ENCODE data around the gene MSI2. TPM values are rescaled to one million over a fixed set of nuclear protein-coding genes. Genes with fewer than 3 reads are reported as not detected.
A peak's percentile ranks its signal among the peaks of the same experiment; 100 is the strongest.

MSI2 gene
- total RNA-seq, 2 experiments from 2014 or later, result 117 to 120 TPM

DNA sequence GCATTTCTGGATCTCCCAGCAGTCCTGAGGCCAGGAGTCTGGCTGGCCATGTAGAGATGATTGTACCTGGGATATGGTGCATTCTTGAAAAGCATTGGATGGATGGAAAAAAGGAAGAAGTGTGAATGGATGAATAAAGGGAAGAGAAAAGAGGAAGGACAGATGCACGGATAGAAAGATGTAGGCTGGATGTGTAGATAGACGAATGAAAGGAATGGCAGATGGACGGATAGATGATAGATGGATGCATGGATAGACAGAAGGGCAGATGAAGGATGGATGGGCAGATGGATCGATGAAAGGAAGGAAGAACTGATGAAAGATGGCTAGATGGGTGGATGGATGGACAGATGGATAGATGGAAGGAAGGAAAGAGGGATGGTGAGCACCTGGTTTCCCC lies 210.9 kb downstream of the MSI2 start:
- Mint-ChIP-seq H3K9me3 (ENCODE audit: low read depth) (no peaks in the 10 kb centered on the region), H3K27ac (no peak overlapping the region), H3K4me3 (no peak overlapping the region), H3K36me3 (peaks cover 3% of the 10 kb centered on the region), H3K4me1 (peaks cover 24% of the 10 kb centered on the region), H3K27me3 (no peaks in the 10 kb centered on the region)
- CTCF ChIA-PET, result no interaction called here
- no peak for DNase-seq
- ATAC-seq, result no peak

DNA sequence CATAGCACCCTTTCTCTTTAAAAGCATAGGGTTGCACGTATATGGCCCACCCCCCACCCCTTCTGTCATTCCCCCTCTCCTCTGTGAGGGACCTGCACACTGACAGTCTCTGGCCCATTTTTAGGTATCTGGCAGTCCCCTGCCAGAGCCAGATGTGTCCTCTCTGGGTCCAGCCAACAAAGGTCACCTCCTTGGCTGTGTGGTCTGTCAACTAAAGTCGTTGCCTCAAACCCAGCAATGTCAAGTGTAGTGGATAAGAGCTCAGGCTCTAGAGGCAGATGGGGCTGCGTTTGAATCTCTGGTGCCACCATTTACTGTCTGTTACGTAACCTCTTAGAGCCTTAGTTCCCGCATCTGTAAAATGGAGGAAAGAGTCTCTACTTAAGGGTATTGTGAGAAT lies 211.5 kb downstream of the MSI2 start:
- ATAC-seq, result no peak

DNA sequence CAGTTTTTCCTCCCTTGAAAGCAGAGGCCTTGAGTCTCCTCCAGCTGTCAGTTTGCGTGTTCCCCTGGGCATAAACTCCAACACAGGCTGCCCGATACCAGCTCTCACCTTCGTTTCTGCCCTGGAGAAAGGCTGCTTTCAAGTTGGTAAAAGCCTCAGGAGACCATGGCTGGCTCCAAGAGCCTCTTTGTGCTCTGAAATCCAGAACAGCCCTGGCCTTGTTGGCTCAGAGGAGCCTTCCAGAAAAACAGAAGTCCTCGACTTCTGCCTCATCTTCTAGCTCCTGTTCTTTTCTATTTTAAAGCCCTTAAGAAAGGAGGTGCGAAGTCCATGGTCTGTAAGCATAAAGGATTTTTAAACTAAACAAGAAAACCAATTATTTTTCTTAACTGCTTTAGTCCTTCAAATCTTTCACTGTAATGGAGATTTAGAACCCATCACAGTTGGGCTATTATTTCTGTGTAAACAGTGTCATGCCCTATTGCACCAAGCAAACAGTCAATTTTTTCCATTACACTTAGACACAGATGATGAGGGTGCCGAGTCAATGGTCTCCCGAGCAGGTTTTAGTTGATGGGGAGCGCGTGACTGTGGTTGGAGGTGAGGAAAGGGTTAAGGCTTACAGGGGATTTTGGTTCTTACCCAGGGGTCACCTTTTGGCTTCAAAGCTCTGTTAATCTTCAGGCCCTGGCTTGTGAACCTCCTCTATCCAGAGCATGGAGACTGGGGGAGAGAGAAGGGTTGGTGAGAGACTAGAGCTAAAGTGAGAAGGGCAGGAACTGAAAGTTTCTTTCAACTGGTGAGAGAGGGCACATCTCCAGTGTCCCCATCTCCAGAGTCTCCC lies 212.8 kb downstream of the MSI2 start:
- peak; percentile 36 for ATAC-seq

More for the DNA sequence above, 211.5 kb downstream of the MSI2 start:
- Mint-ChIP-seq H3K9me3 (ENCODE audit: low read depth) (no peaks in the 10 kb centered on the region), H3K27ac (no peak overlapping the region), H3K36me3 (peaks cover 3% of the 10 kb centered on the region), H3K4me3 (no peak overlapping the region), H3K4me1 (peaks cover 18% of the 10 kb centered on the region), H3K27me3 (no peaks in the 10 kb centered on the region)
- no peak for DNase-seq
- CTCF ChIA-PET, result no interaction called here

DNA sequence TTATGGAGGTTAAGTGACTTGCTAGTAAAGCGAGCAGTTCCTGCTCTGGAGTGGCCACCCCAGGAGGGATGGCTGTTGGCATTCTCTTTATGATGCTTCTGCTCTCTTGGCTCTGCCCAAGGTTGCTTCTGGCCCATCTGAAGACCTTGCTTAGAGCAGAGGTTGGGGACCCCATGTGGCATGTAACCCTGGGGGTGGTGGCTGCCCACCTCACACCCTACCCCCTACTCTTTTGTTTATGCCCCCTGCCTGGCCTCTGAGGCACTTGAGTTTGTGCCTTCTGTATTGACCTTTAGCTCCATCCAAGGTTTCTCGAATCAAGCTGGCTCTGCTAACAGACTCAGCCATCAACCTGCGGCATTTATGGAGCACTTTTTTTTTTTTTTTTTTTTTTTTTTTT lies 214.6 kb downstream of the MSI2 start:
- CTCF ChIA-PET, result interaction anchor here (1.7 kb wide), 1 partner anchor 16 kb away, joined by 4 read pairs; no protein-coding TSS in a partner anchor
- Mint-ChIP-seq H3K4me1 (peaks cover 3% of the 10 kb centered on the region), H3K36me3 (no peaks in the 10 kb centered on the region), H3K27me3 (no peaks in the 10 kb centered on the region), H3K27ac (no peak overlapping the region), H3K9me3 (ENCODE audit: low read depth) (no peaks in the 10 kb centered on the region), H3K4me3 (no peak overlapping the region)
- no peak for DNase-seq
- ATAC-seq, result no peak

More for the DNA sequence above, 212.8 kb downstream of the MSI2 start:
- CTCF ChIA-PET, result interaction anchor here (1.1 to 1.3 kb wide), 2 partner anchors 203 to 226 kb away, joined by 3 to 5 read pairs; no protein-coding TSS in a partner anchor
- H3K27me3 Mint-ChIP-seq, result no peaks in the 10 kb centered on the region
- H3K27ac Mint-ChIP-seq, result no peak overlapping the region
- no peaks in the 10 kb centered on the region for H3K9me3 Mint-ChIP-seq (ENCODE audit: low read depth)
- no peak for DNase-seq
- H3K4me1 Mint-ChIP-seq, result peaks cover 6% of the 10 kb centered on the region
- H3K36me3 Mint-ChIP-seq, result no peaks in the 10 kb centered on the region
- H3K4me3 Mint-ChIP-seq, result no peak overlapping the region

DNA sequence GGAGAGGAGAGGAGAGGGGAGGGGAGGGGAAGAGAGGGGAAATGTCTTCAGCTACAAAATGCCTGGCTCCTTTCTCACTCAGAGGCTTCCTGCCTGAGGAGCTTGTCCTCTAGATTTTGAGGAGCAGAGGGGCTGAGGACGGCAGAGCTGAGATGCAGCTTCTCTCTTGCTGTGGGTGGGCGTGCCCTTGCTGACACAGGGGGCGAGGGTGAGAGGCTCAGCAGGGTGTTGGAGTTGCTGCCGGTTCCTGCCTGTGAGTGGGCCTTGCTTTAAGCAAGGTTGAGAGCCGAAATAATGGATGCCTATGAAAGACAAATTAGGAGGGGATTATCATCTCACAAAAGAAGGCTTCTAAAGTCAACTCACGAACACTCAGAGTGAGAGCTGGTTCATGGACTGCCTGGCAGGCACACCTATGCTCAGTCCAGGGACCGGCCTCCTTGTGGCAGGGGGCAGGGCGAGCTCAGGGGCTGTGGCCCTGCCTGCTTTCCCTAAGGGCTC lies 215.6 kb downstream of the MSI2 start:
- Mint-ChIP-seq H3K27ac (no peak overlapping the region), H3K4me1 (peaks cover 3% of the 10 kb centered on the region), H3K4me3 (no peak overlapping the region), H3K9me3 (ENCODE audit: low read depth) (no peaks in the 10 kb centered on the region), H3K36me3 (no peaks in the 10 kb centered on the region), H3K27me3 (no peaks in the 10 kb centered on the region)
- DNase-seq (no peak), ATAC-seq (no peak)
- CTCF ChIA-PET, result interaction anchor here (1.3 to 1.7 kb wide), 2 partner anchors 11 to 17 kb away, joined by 4 to 6 read pairs; no protein-coding TSS in a partner anchor

DNA sequence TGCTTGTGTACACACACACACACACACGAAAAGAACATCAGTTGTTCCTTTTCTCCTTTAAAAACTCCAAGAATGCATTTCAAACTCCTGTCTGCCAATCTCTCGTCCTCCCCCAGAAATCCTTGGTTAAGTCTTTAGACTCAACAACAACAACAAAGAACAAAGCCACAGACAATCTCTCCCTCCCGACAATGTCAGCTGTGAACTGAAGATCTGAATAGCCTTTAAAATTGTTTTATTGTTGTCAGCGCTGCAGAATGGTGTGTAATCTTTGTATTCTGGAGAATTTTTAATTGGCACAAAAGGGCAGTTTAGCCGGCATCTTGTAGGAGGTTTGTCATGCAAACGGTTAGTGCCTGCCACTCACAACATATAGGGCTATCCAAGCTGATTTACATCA lies 219.5 kb downstream of the MSI2 start:
- no peak overlapping the region for H3K27ac Mint-ChIP-seq
- CTCF ChIA-PET, result interaction anchor here (1.2 kb wide), 1 partner anchor 233 kb away, joined by 3 read pairs; no protein-coding TSS in a partner anchor
- no peak for DNase-seq

DNA sequence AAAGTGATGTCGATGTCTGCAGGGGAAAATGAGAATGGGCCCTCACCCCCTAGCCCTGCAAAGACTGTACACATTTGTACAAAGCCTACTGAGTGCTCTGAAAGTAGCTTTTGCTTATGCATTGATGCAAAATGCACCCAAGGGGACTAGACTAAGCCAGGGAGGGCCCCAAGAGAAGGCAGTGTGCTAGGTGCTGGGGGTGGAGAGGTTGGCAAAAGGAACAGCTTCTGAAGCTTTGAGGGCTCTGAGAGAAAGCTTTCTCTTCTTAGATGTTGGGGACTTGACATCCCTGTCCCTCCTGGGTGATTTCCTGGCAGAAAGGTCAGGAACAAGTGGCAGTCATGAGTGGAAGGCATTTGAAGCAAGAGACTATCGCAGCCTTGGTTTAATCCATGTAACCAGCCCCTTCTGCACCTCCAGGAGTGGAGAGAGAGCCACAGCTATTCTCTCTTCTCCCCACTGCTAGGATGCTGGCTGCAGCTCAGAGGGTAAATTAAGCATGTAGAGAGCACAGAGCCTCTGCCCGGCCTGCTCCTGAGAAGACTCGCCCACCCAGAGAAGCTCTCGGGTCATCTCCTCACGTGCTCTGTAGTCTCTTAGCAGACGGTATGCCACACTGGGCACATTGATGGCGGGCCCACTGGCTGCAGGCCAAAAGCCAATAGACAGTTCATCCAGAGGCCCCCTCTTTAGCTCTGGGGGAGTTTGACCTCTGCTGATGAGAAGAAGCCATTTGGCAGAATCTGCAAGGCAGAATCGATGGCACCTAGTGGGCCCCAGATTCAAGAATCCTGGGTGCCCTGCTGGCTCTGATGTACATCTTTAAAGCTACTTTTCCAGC lies 221.4 kb downstream of the MSI2 start:
- ATAC-seq (no peak), DNase-seq (no peak)
- H3K27me3 Mint-ChIP-seq, result no peaks in the 10 kb centered on the region
- CTCF ChIA-PET, result interaction anchor here (0.9 to 1.0 kb wide), 2 partner anchors 9 kb away, joined by 3 to 5 read pairs; no protein-coding TSS in a partner anchor
- peaks cover 5% of the 10 kb centered on the region for H3K36me3 Mint-ChIP-seq
- no peak overlapping the region for H3K4me3 Mint-ChIP-seq
- peaks cover 21% of the 10 kb centered on the region for H3K4me1 Mint-ChIP-seq
- no peak overlapping the region for H3K27ac Mint-ChIP-seq
- no peaks in the 10 kb centered on the region for H3K9me3 Mint-ChIP-seq (ENCODE audit: low read depth)

More for the DNA sequence above, 219.5 kb downstream of the MSI2 start:
- Mint-ChIP-seq H3K4me3 (no peak overlapping the region), H3K36me3 (peaks cover 2% of the 10 kb centered on the region), H3K27me3 (no peaks in the 10 kb centered on the region), H3K9me3 (ENCODE audit: low read depth) (no peaks in the 10 kb centered on the region), H3K4me1 (peaks cover 8% of the 10 kb centered on the region)
- ATAC-seq, result no peak

DNA sequence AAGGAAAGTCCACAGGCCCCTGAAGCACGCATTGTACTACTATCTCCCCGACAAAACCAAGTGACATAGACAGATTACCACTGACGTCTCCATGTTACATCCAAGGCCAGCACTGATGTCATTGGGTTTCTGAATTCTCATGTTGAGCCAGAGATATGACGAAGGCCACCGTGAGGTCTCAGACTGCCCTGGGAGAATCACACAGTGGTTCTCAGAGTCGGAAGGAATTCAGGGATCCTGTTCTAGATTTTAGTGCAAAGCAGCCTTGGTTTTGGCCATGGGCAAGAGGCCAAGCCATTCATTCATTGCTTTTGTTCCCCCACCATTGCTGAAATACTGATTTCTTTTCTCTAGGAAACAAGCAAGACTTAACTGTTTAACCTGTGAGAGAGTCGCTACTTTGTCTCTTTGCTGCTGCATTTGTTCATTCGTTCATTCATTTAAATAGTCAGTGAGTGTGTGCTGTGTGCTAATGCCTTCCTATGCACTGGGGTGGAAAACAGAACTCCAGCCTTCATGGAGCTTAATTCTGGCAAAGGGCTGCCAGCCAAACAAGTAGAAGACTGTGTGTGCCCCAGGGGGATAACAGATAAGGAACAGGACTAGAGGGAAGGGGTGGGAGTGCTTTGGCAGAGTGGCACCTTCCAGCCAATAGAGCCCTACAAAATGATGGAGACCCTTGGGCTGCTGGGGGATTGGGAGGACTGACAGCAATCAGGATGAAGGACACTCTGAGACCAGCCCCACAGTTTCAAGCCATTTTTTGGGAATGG lies 222.3 kb downstream of the MSI2 start:
- Mint-ChIP-seq H3K27ac (no peak overlapping the region), H3K4me1 (peaks cover 24% of the 10 kb centered on the region), H3K9me3 (ENCODE audit: low read depth) (no peaks in the 10 kb centered on the region), H3K27me3 (no peaks in the 10 kb centered on the region), H3K4me3 (no peak overlapping the region), H3K36me3 (peaks cover 5% of the 10 kb centered on the region)
- CTCF ChIA-PET, result interaction anchor here (1.0 kb wide), 1 partner anchor 8 kb away, joined by 3 read pairs; no protein-coding TSS in a partner anchor
- DNase-seq (no peak), ATAC-seq (no peak)

DNA sequence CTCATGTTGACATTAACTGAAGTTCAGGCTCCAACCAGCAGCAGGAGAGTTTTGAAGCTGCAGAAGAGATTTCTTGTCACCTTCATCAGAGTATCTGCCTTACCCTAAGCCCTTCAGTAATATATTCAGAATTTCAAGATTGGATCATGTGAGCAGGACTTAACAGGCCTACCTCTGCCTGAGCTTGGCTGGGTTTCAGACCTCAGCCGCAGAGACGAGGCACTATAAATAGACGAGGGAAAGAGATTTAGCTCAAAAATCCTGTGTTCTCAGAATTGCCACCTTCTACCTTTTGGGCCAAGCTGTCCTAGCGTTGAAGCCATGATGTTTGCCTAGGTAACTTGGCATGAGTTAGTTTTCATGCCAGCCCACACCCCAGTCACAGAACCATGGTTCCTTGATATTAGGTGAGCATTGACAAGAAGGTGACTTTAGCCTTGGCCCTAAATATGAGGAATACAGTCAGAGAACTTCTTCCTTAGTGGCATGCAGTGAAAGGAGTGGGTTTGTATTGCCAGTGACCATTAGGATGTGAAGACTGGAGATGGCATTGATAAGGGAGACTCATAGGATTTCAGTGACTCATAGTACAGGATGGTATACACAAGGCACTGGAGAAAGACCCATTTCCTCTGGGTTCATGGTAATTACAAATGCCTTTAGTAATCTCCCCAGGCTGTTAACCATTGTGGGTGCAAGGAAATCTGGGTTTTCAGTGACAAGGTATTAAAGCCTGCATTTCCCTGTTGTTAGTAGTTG lies 224.3 kb downstream of the MSI2 start:
- DNase-seq, result no peak
- H3K4me1 Mint-ChIP-seq, result peaks cover 37% of the 10 kb centered on the region
- no peaks in the 10 kb centered on the region for H3K9me3 Mint-ChIP-seq (ENCODE audit: low read depth)
- no peak overlapping the region for H3K4me3 Mint-ChIP-seq
- no peaks in the 10 kb centered on the region for H3K27me3 Mint-ChIP-seq
- peaks cover 5% of the 10 kb centered on the region for H3K36me3 Mint-ChIP-seq
- ATAC-seq, result no peak
- CTCF ChIA-PET, result interaction anchor here (0.7 to 1.6 kb wide), 2 partner anchors 237 to 238 kb away, joined by 3 to 5 read pairs; no protein-coding TSS in a partner anchor
- no peak overlapping the region for H3K27ac Mint-ChIP-seq

DNA sequence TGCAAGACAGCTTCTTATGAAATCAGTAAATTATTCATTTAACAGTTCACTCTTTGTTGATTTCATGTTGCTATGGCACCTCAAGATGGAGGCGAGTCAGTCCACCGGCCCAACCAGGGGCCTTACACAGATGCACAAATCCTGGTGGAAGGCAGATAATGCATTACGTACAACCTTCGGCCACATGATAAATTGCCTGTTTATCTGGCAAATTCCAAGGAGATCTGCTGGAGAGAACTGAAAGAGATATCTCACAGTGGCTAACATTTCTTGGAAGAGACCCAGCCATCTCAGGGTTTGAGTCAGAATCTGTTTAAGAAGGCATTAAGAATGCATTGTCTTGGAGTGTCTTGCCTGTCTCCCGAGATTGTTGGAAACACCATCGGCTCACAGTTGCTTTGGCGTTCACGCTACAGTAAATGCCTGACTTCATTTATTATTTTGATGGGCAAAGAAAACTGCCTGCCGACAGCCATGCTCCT lies 225.6 kb downstream of the MSI2 start:
- Mint-ChIP-seq H3K9me3 (ENCODE audit: low read depth) (no peaks in the 10 kb centered on the region), H3K36me3 (peaks cover 5% of the 10 kb centered on the region), H3K27me3 (no peaks in the 10 kb centered on the region), H3K4me3 (no peak overlapping the region), H3K27ac (no peak overlapping the region), H3K4me1 (peaks cover 40% of the 10 kb centered on the region)
- no peak for ATAC-seq
- DNase-seq, result no peak
- CTCF ChIA-PET, result interaction anchor here (1.6 kb wide), 1 partner anchor 239 kb away, joined by 5 read pairs; no protein-coding TSS in a partner anchor

DNA sequence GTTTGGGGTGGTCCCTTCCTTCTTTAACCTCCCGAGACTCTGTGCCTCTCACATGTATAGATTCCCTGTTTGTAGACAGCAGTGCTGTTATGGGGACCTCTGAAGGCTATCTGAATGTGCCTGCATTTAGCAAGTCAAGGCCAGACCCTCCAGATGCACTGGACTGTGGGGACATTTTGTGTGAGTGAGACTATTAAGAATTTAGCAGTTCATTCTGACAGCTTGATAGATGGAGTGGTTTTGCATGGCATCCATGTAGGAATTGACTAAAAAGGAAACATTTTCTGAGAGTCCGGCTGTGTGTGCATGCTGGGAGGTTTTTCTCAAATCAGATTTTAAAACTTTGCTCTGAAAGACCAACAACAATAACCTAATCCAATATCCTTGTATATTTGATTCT lies 226.3 kb downstream of the MSI2 start:
- no peak for DNase-seq
- Mint-ChIP-seq H3K36me3 (peaks cover 5% of the 10 kb centered on the region), H3K27ac (no peak overlapping the region), H3K9me3 (ENCODE audit: low read depth) (no peaks in the 10 kb centered on the region), H3K27me3 (no peaks in the 10 kb centered on the region), H3K4me1 (peaks cover 45% of the 10 kb centered on the region), H3K4me3 (no peak overlapping the region)
- ATAC-seq, result no peak
- CTCF ChIA-PET, result no interaction called here

DNA sequence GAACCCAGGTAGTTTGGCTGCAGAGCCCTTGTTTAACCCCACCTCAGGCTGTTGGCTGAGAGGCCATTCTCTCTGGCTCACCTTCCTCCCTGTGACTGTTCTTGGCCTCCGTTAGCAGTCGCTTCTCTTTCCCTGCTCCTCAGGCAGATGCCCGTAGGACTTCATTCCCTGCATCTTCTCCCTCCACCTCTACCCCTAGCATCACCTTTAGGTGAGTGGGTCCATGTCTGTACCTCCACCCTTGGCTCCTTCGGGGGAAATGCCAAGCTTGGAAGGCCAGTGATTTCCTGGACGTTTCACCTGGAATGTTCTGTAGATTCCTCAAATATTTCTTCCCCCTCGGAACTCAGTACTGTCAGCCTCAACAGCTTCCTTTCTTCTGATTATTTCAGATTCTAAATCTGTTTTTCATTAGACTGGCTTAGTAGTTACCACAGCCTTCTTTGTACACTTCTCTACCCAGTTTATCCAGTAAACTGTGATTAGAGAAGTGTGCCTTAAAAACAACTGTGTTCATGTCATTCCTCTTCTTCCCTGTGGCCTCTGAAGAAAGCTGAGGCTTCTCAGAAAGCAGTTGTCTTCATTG lies 227.9 kb downstream of the MSI2 start:
- DNase-seq (no peak), ATAC-seq (no peak)
- CTCF ChIA-PET, result no interaction called here
- Mint-ChIP-seq H3K9me3 (ENCODE audit: low read depth) (no peaks in the 10 kb centered on the region), H3K36me3 (peaks cover 5% of the 10 kb centered on the region), H3K27me3 (no peaks in the 10 kb centered on the region), H3K4me1 (peaks cover 45% of the 10 kb centered on the region), H3K27ac (no peak overlapping the region), H3K4me3 (no peak overlapping the region)

Measured in activated CD8-positive, alpha-beta memory T cell treated with anti-CD3 and anti-CD28 coated beads, Interleukin-2, amount 10 ng/mL, durations not matched to agents 7 days and 5 days (primary cell).